Astrocyte (in vitro differentiated cells and primary cell): ENCODE data around the gene PTPRT. TPM values are rescaled to one million over a fixed set of nuclear protein-coding genes. Genes with fewer than 3 reads are reported as not detected.

Source experiments
- DNase-seq: peaks from one replicate; pipeline ENCODE4 v3.0.0-alpha.2; 2010; ENCODE audit warnings: low read depth
- FAIRE-seq: peaks from 2 replicates; lab custom pipeline; 2011; peaks lifted over from hg19 to GRCh38; lab: Jason Lieb, UNC
- H2AFZ ChIP-seq: 2 replicates; pipeline ENCODE4 v1.6.0; 2012; ENCODE audit warnings: low read depth, low read length, inconsistent platforms
- H3K27ac ChIP-seq: 2 replicates; pipeline ENCODE4 v1.5.1; 2011; ENCODE audit warnings: low read depth, low read length, inconsistent platforms
- H3K27me3 ChIP-seq: 2 replicates; pipeline ENCODE4 v1.6.0; 2011; ENCODE audit warnings: low read length, inconsistent platforms; ENCODE audit not compliant: insufficient read depth
- H3K36me3 ChIP-seq: 2 replicates; pipeline ENCODE4 v1.5.1; 2011; ENCODE audit warnings: low read length, inconsistent platforms; ENCODE audit not compliant: insufficient read depth
- H3K4me1 ChIP-seq: 2 replicates; pipeline ENCODE4 v1.5.1; 2011; ENCODE audit warnings: low read length, inconsistent platforms; ENCODE audit not compliant: insufficient read depth
- H3K4me2 ChIP-seq: 2 replicates; pipeline ENCODE4 v1.6.0; 2012; ENCODE audit warnings: low read length, inconsistent platforms
- H3K4me3 ChIP-seq: 2 replicates; pipeline ENCODE4 v1.5.1; 2011; ENCODE audit warnings: low read depth, mild to moderate bottlenecking, low read length, inconsistent platforms; ENCODE audit not compliant: insufficient read depth
- H3K79me2 ChIP-seq: 2 replicates; pipeline ENCODE4 v1.6.0; 2012; ENCODE audit warnings: mild to moderate bottlenecking, low read length, inconsistent platforms; ENCODE audit not compliant: insufficient read depth
- H3K9ac ChIP-seq: 2 replicates; pipeline ENCODE4 v1.6.0; 2012; ENCODE audit warnings: mild to moderate bottlenecking, low read length, inconsistent platforms
- H3K9me3 ChIP-seq: 2 replicates; pipeline ENCODE4 v1.5.1; 2012; ENCODE audit warnings: low read depth, mild to moderate bottlenecking, low read length, inconsistent platforms; ENCODE audit not compliant: insufficient read depth
- H4K20me1 ChIP-seq: 2 replicates; pipeline ENCODE4 v1.6.0; 2012; ENCODE audit warnings: low read length, inconsistent platforms; ENCODE audit not compliant: insufficient read depth
- H3K27ac Mint-ChIP-seq: one replicate; pipeline ENCODE4 v1.8.0; 2021; ENCODE audit warnings: mild to moderate bottlenecking, mixed read lengths; ENCODE audit not compliant: unreplicated experiment
- H3K27me3 Mint-ChIP-seq: one replicate; pipeline ENCODE4 v1.8.0; 2021; ENCODE audit warnings: low read depth, mixed read lengths; ENCODE audit not compliant: unreplicated experiment
- H3K36me3 Mint-ChIP-seq: one replicate; pipeline ENCODE4 v1.8.0; 2021; ENCODE audit warnings: low read depth, mixed read lengths; ENCODE audit not compliant: unreplicated experiment
- H3K4me1 Mint-ChIP-seq: one replicate; pipeline ENCODE4 v1.8.0; 2021; ENCODE audit warnings: low read depth, mixed read lengths; ENCODE audit not compliant: unreplicated experiment
- H3K4me3 Mint-ChIP-seq: one replicate; pipeline ENCODE4 v1.8.0; 2021; ENCODE audit warnings: mild to moderate bottlenecking, moderate library complexity, mixed read lengths; ENCODE audit not compliant: unreplicated experiment
- H3K9me3 Mint-ChIP-seq: one replicate; pipeline ENCODE4 v1.8.0; 2021; ENCODE audit warnings: mild to moderate bottlenecking, mixed read lengths; ENCODE audit not compliant: unreplicated experiment
- EZH2 ChIP-seq: IDR thresholded peaks from 2 replicates; pipeline ENCODE4 v1.6.1; 2012; ENCODE audit warnings: mild to moderate bottlenecking, low read length, inconsistent platforms; ENCODE audit not compliant: insufficient read depth
- total RNA-seq: library from RNA; stranded (reverse); gene quantifications from 2 replicates; pipeline ENCODE4 v1.2.1, GENCODE V29; 2021
- TF ChIP-seq, protein P1 (sequence below): IDR thresholded peaks from 2 replicates; pipeline ENCODE4 v1.5.1; 2011; ENCODE audit warnings: low read depth, mild to moderate bottlenecking, inconsistent platforms, low read length, moderate library complexity; ENCODE audit not compliant: insufficient read depth

PTPRT gene
- total RNA-seq, 1 donor from 2014 or later = 0.25 TPM

DNA sequence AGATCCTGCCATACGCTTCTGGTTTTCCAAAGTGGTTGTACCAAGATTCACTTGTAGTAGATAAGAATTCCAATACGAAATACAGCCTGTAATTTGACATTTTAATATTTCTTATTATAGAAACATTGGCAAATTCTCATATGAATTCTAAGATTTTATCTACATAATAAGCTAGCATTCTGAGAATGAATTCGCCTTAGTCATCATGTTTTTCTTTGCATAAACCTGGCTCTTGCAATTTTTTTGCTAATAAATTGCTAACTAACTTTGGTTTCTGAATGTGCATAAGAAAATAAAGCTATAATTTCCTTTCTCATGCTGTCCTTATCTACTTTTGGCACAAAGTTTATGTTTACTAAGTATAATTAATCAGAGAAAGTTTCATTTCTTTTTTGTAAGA, 673.0 kb downstream of the PTPRT start:
- no peak for FAIRE-seq
- no peaks in the 10 kb centered on the region for H3K27me3 Mint-ChIP-seq

DNA sequence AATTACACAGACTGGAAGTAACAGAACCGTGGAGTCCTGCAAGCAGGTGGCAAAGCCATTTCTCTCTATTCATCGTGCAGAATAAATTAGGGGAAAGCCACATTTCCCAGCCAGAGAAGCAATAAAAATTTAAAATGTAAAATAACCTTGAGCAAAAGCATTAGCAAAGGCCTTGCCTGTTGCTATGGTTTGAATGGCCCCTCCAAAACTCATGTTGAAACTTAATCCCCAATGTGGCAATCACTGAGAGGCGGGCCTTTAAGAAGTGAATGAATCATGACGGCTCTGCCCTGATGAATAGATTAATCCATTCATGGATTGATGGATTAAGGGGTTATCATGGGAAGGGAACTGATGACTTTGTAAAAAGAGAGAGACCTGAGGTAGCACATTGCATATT, 679.0 kb downstream of the PTPRT start:
- Histone ChIP-seq H2AFZ (no peak overlapping the region), H3K27me3 (no peaks in the 10 kb centered on the region), H3K4me3 (no peak overlapping the region), H3K36me3 (no peaks in the 10 kb centered on the region), H3K4me1 (no peaks in the 10 kb centered on the region), H3K27ac (no peak overlapping the region), H3K9ac (no peak overlapping the region), H3K4me2 (no peak overlapping the region), H3K79me2 (no peaks in the 10 kb centered on the region), H3K9me3 (no peaks in the 10 kb centered on the region), H4K20me1 (no peaks in the 10 kb centered on the region)
- Mint-ChIP-seq H3K36me3 (no peaks in the 10 kb centered on the region), H3K9me3 (peaks cover 3% of the 10 kb centered on the region), H3K27ac (no peak overlapping the region), H3K4me3 (no peak overlapping the region), H3K27me3 (no peaks in the 10 kb centered on the region), H3K4me1 (no peaks in the 10 kb centered on the region)
- no peak for TF ChIP-seq EZH2
- TF ChIP-seq, protein P1, sequence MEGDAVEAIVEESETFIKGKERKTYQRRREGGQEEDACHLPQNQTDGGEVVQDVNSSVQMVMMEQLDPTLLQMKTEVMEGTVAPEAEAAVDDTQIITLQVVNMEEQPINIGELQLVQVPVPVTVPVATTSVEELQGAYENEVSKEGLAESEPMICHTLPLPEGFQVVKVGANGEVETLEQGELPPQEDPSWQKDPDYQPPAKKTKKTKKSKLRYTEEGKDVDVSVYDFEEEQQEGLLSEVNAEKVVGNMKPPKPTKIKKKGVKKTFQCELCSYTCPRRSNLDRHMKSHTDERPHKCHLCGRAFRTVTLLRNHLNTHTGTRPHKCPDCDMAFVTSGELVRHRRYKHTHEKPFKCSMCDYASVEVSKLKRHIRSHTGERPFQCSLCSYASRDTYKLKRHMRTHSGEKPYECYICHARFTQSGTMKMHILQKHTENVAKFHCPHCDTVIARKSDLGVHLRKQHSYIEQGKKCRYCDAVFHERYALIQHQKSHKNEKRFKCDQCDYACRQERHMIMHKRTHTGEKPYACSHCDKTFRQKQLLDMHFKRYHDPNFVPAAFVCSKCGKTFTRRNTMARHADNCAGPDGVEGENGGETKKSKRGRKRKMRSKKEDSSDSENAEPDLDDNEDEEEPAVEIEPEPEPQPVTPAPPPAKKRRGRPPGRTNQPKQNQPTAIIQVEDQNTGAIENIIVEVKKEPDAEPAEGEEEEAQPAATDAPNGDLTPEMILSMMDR = no peak
- FAIRE-seq (no peak), DNase-seq (no peak)

More for the DNA sequence above, 673.0 kb downstream of the PTPRT start:
- Histone ChIP-seq H3K36me3 (no peaks in the 10 kb centered on the region), H2AFZ (no peak overlapping the region), H3K4me3 (no peak overlapping the region), H3K9ac (no peak overlapping the region), H3K4me1 (no peaks in the 10 kb centered on the region), H3K4me2 (no peak overlapping the region), H3K27me3 (no peaks in the 10 kb centered on the region), H3K27ac (no peak overlapping the region), H3K9me3 (no peaks in the 10 kb centered on the region), H3K79me2 (no peaks in the 10 kb centered on the region), H4K20me1 (no peaks in the 10 kb centered on the region)
- no peak overlapping the region for H3K4me3 Mint-ChIP-seq
- peaks cover 3% of the 10 kb centered on the region for H3K9me3 Mint-ChIP-seq
- H3K36me3 Mint-ChIP-seq = no peaks in the 10 kb centered on the region
- no peaks in the 10 kb centered on the region for H3K4me1 Mint-ChIP-seq
- DNase-seq = no peak
- H3K27ac Mint-ChIP-seq = no peak overlapping the region
- TF ChIP-seq EZH2 = no peak
- TF ChIP-seq, protein P1 = no peak

DNA sequence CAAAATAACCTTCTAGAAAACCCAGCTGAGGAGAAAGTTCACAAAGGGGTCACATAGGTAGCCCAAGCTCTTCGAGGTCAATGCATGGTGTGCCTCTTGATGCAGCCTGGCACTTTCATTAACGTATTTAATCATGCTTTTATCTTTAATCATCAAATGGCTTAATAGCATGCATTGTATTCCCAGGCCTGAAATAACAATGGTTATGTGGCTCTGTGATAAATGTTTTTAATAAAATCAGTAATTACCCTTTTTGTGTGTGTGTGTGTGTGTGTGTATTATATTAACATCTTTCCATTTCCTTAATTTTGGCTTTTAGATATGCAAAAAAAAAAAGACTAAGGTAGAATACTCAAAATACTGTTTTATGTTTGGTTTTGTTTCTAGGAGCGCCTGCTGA, 681.8 kb downstream of the PTPRT start:
- no peak overlapping the region for H3K27ac ChIP-seq
- no peak for FAIRE-seq

More for the DNA sequence above, 681.8 kb downstream of the PTPRT start:
- Histone ChIP-seq H3K27me3 (no peaks in the 10 kb centered on the region), H3K79me2 (no peaks in the 10 kb centered on the region), H3K9me3 (no peaks in the 10 kb centered on the region), H3K4me2 (no peak overlapping the region), H4K20me1 (no peaks in the 10 kb centered on the region), H3K4me1 (no peaks in the 10 kb centered on the region), H2AFZ (no peak overlapping the region), H3K36me3 (no peaks in the 10 kb centered on the region), H3K4me3 (no peak overlapping the region), H3K9ac (no peak overlapping the region)
- Mint-ChIP-seq H3K27me3 (no peaks in the 10 kb centered on the region), H3K9me3 (no peaks in the 10 kb centered on the region), H3K27ac (no peak overlapping the region), H3K4me1 (no peaks in the 10 kb centered on the region), H3K4me3 (no peak overlapping the region), H3K36me3 (no peaks in the 10 kb centered on the region)
- no peak for DNase-seq
- TF ChIP-seq, protein P1 = no peak
- TF ChIP-seq EZH2 = no peak
